ENCODE data around the gene TRRAP. TPM values are rescaled to one million over a fixed set of nuclear protein-coding genes. Genes with fewer than 3 reads are reported as not detected.

Gene TRRAP
- total and polyA plus RNA-seq, 2 of the 8 experiments (the other 6 are each of a cell fraction or from before 2014, with no cell fraction given) = 21.7 to 48.6 TPM

GRCh38 chr7:99000196-99000903, 122.0 kb downstream of the TRRAP start (continued):
- TF ChIP-seq, protein P1, sequence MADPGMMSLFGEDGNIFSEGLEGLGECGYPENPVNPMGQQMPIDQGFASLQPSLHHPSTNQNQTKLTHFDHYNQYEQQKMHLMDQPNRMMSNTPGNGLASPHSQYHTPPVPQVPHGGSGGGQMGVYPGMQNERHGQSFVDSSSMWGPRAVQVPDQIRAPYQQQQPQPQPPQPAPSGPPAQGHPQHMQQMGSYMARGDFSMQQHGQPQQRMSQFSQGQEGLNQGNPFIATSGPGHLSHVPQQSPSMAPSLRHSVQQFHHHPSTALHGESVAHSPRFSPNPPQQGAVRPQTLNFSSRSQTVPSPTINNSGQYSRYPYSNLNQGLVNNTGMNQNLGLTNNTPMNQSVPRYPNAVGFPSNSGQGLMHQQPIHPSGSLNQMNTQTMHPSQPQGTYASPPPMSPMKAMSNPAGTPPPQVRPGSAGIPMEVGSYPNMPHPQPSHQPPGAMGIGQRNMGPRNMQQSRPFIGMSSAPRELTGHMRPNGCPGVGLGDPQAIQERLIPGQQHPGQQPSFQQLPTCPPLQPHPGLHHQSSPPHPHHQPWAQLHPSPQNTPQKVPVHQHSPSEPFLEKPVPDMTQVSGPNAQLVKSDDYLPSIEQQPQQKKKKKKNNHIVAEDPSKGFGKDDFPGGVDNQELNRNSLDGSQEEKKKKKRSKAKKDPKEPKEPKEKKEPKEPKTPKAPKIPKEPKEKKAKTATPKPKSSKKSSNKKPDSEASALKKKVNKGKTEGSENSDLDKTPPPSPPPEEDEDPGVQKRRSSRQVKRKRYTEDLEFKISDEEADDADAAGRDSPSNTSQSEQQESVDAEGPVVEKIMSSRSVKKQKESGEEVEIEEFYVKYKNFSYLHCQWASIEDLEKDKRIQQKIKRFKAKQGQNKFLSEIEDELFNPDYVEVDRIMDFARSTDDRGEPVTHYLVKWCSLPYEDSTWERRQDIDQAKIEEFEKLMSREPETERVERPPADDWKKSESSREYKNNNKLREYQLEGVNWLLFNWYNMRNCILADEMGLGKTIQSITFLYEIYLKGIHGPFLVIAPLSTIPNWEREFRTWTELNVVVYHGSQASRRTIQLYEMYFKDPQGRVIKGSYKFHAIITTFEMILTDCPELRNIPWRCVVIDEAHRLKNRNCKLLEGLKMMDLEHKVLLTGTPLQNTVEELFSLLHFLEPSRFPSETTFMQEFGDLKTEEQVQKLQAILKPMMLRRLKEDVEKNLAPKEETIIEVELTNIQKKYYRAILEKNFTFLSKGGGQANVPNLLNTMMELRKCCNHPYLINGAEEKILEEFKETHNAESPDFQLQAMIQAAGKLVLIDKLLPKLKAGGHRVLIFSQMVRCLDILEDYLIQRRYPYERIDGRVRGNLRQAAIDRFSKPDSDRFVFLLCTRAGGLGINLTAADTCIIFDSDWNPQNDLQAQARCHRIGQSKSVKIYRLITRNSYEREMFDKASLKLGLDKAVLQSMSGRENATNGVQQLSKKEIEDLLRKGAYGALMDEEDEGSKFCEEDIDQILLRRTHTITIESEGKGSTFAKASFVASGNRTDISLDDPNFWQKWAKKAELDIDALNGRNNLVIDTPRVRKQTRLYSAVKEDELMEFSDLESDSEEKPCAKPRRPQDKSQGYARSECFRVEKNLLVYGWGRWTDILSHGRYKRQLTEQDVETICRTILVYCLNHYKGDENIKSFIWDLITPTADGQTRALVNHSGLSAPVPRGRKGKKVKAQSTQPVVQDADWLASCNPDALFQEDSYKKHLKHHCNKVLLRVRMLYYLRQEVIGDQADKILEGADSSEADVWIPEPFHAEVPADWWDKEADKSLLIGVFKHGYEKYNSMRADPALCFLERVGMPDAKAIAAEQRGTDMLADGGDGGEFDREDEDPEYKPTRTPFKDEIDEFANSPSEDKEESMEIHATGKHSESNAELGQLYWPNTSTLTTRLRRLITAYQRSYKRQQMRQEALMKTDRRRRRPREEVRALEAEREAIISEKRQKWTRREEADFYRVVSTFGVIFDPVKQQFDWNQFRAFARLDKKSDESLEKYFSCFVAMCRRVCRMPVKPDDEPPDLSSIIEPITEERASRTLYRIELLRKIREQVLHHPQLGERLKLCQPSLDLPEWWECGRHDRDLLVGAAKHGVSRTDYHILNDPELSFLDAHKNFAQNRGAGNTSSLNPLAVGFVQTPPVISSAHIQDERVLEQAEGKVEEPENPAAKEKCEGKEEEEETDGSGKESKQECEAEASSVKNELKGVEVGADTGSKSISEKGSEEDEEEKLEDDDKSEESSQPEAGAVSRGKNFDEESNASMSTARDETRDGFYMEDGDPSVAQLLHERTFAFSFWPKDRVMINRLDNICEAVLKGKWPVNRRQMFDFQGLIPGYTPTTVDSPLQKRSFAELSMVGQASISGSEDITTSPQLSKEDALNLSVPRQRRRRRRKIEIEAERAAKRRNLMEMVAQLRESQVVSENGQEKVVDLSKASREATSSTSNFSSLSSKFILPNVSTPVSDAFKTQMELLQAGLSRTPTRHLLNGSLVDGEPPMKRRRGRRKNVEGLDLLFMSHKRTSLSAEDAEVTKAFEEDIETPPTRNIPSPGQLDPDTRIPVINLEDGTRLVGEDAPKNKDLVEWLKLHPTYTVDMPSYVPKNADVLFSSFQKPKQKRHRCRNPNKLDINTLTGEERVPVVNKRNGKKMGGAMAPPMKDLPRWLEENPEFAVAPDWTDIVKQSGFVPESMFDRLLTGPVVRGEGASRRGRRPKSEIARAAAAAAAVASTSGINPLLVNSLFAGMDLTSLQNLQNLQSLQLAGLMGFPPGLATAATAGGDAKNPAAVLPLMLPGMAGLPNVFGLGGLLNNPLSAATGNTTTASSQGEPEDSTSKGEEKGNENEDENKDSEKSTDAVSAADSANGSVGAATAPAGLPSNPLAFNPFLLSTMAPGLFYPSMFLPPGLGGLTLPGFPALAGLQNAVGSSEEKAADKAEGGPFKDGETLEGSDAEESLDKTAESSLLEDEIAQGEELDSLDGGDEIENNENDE (IDR thresholded peaks at IDR 0.05; ENCODE audit: insufficient replicate concordance, low read length) = no peak
- TF ChIP-seq YY1 (IDR thresholded peaks at IDR 0.05; ENCODE audit: low read depth, low read length) (no peak), ZNF274 (IDR thresholded peaks at IDR 0.05; ENCODE audit: borderline replicate concordance, extremely low read depth, low read length) (no peak), BRCA1 (IDR thresholded peaks at IDR 0.05; ENCODE audit: low read depth, low read length) (no peak), CREB1 (IDR thresholded peaks at IDR 0.05) (no peak), SP1 (IDR thresholded peaks at IDR 0.05; ENCODE audit: low read depth, low read length) (no peak), SIRT6 (IDR thresholded peaks at IDR 0.05; ENCODE audit: low read length) (no peak), ATF2 (IDR thresholded peaks at IDR 0.05; ENCODE audit: low read length) (no peak), ATF3 (IDR thresholded peaks at IDR 0.05; ENCODE audit: insufficient read depth, low read depth, low read length) (no peak)

All from H1 (cell line).